ENCODE measurements around the gene MRNIP.
A peak's percentile ranks its signal among the peaks of the same experiment; 100 is the strongest.

MRNIP gene

GRCh38 chr5:179819296-179820126, 39.1 kb downstream of the MRNIP start:
- no peak for DNase-seq

DNA sequence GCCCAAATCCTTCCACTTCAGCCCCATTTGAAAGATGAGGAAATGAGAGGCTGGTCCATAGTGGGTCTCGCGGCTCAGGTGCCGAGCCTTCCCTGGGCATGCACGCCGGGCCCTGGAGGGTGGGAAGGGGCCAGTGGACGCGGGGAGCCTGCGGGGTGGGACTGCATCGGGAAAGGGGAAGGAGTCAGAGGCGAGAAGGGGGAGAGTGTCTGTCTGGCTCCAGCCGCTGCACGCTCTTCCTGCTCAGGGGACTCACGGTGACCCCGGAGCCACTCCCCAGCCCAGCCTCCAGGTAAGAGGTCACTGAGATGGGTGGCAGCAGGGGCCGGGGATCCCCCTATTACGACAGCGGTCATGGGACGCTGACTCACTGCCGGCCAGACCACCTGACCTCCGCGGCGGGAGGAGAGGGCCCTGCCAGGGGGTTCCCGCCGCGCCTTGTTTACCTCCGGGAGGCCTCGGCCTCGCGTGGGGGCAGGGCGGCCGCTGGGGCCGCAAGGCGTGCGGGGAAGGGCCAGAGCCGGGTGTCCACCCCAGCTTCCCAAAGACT, 39.8 kb downstream of the MRNIP start:
- peak; percentile 13 for DNase-seq

GRCh38 chr5:179817890-179818745, 40.5 kb downstream of the MRNIP start:
- DNase-seq, result no peak

DNA sequence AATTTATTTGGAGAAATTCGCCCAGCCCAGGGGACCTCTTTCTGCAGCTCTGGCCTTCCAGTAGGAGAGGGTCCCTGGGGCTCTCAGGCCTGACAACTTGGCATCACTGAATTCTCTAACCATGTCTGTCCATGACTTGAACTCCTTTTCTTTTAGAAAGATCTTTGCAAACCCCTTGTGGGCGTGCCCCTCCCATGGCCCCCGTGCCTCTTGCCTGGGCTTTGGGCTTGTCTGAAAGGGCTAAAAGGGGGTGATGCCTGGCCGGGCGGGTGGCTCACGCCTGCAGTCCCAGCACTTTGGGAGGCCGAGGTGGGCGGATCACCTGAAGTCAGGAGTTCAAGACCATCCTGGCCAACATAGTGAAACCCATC, 41.2 kb downstream of the MRNIP start:
- DNase-seq, result no peak

DNA sequence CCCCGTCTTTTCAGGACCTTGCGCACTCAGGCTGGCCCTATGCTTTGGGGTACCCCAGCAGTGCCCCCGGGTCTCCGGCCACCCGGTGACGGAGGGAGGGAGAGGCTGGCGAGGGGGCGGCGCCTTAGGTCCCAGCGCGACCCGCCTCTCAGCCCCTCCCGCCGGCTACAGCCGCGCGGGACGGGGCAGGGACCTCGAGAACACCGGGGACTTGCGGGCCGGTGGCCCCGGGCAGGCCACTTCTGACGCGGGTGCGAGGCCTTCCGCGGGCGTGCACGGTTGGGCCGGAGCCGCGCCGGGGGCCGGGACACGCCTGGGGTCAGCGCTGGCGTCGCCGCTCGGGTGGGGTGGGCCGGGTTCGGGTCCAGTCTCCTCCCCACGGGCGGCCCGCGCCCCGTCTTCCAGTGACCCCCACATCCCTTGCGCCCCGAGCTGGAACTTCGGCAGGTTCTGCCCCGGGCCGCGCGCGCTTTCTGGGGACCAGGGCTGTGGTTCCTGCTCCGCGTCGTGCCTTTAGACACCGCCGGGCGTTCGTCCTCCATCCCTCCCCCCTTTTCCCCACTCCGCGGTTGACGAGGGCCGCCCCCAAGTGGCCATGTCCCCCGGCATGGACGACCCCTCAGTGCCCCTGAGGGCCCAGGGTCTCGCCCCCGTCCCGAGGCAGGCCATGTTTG, 41.7 kb downstream of the MRNIP start:
- no peak for DNase-seq

DNA sequence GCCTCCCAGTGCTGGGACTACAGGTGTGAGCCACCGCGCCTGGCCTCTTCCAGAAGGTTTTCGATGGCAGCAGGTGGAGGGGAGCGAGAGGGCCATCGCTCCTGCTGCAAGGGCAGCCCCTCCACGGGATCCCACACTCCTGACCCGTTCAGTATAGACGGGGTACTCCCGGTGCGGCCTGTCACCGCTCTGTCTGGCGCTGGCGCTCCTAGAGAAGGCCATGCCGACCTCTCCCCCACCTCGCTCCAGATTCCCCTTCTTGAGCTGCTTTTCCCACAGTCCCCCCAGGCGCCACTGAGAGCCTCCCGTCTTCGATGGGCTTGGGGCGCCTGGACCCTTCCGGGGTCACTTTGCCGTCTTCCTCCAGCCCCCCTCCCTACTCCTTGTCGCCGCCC, 42.2 kb downstream of the MRNIP start:
- no peak for DNase-seq

GRCh38 chr5:179815491-179816249, 42.9 kb downstream of the MRNIP start:
- no peak for DNase-seq

GRCh38 chr5:179814090-179814489, 44.5 kb downstream of the MRNIP start:
- DNase-seq, result no peak

- no peak for DNase-seq
Measured at GRCh38 chr5:179812997-179813607, 45.5 kb downstream of the MRNIP start.

DNA sequence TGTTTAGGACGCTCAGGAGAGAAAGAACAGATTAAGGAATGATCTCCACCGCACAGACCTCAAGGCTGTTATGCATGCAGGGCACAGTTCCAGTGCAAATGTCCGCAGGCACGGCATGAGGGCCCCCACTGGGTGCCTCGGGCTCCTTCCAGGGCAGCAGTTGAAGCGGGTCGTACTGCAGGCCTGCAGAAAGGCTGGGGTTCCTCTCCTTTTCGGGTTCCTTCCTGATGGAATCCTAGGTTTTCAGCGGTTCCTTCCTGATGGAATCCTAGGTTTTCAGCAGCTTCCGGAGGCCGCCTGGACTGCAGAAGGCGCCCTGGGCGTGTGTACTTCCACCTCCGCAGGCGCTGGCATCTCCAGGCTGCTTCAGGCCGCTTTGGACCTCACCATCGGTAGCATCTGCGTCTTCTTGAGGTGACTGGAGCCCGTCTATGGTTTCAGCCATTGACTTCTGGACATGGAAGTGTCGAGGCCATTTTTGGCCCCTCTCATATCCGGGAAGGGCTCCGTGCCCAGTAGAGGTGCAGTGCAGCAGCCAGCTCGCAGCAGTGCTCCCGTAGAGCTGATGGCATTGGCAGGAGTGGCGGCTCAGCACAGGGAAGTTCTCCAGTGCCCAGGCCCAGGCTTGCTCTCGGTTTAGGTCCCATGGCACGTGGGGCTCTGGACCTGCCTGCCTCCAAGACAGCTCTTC, 46.3 kb downstream of the MRNIP start:
- no peak for DNase-seq

- DNase-seq, result peak; percentile 30
Measured at GRCh38 chr5:179806250-179807048, 52.2 kb downstream of the MRNIP start, which contains the start of gene MGAT4B. Gene MGAT4B, minus strand, starts transcription at chr5:179806866. Its CDS starts 283 bp downstream, at chr5:179806583.

DNA sequence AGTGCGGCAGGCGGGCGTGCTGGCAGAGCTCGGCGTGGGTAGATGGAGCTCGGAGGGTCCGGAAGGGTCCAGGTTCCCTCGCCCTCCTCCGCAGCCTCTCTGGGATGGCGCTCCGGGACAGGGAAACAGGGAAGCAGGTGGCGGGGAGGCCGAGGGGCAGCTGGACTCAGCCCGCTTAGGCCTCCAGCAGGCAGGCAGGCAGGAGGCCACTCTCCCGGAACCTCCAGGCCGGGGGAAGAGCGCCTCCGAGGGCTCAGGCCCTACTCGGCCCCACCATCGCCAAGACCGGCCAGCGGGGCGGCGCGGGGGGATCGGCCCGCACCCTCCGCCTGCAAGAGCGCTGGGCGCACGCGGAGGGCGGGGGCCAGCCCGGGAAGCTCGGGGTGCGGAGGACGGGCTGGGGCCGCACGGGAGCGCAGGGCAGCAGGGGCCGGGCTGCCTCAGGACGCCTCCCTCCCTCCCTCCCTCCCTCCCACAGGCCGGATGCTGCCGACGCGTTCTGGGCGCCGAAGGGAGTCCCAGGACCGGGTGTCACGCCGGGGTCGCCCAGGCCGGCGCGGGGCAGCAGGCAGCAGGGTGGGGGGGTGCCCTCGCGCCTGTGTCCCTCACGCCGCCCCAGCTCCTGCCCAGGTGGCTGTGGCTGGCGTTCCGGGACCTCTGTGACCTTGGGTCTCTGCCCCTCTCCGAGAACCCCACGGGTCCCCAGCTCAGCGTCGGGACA, 52.9 kb downstream of the MRNIP start:
- no peak for DNase-seq

DNA sequence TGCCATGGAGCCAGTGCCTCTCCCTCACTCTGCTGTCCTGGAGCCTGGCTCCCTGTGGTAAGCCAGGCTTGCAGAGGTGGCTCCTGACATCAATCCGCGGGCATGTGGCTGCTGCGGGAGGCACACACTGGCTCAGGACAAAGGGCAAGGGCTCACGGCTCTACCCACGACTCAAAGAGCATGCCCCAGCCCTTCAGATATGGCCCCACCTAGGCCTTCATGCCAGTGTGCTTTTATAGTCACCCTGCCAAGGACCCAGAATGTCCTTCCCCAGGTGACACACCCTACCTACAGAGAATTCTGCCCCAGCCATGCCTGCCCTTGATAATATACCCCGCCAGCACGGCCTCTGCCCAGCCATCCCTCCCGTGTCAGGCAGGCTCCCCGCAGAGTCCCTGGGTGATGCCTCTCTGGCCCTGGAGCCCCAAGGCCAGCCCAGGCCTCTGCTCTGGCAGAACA, 53.5 kb downstream of the MRNIP start:
- DNase-seq, result no peak

- DNase-seq, result no peak
Measured at GRCh38 chr5:179804555-179804947, 54.1 kb downstream of the MRNIP start.

DNA sequence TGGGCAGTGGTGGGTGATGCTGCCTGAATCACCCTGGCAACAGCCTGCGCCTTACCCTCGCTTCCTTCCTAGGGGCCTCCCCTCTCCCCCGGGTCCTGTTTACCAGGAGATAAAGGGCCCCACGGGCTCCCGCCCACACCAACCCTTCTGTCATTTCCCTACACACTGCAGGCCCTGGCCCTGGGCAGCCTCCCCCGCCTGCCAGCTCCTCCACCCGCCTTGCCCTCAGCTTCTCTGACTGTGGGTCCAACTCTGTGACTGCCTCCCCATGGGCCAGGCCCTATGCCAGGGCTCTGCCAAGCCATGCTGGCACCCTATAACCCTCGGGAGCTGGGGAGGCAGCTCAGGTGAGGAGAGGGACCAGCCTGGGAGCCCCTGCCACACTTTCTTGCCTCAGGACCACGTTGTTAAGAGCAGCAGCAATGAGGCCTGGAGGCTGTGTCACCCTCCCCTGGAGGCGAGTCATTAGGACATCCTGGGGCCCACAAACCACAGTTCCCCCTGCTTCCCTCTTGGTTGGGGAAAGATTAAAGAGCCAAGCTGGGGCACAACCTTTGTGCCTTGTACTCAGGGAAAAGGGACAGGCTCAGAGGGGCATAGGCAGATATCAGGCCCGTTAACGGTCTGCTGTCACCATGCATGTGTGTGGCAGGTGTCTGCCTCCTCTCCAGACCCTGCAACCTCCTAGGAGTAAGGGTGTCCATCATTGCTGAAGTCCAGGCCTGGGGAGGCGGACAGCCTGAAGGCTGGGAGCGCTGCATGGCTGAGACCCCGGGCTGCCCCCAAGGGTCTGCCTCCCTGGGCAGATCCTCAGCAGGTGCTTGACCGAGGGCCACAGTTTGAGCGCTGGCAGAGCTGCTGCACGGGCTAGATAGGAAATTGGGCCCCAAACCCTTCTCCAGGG, 54.7 kb downstream of the MRNIP start:
- DNase-seq, result no peak

DNA sequence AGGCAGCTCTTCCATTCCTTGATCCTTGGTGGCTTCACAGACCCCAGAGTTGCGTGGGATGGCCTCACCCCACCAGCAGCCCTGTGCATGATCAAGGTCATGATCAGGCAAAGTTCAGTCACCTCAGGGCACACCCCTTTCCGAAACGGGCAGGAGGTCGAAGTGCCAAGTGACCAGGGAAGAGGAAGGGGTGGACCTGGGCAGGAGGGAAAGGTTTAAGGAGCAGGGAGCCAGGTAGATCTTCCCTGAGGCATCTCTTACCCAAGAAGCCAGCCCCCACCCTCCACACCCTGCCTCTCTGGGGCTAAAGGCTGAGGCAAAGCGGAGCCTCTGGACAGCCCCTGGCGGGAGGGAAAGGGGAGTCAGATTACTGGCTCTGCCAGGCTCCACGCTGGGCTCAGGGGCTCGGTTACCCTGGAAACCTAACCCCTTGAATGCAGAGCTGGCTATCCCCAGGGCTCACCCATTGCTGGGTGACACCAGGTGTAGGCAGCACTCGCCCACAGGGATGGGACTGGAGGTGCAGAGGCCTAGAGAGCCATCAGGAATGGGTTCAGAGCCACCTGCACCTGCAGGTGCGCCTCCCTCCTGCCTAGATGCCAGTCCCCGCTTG, 55.6 kb downstream of the MRNIP start:
- peak; percentile 47 for DNase-seq

DNA sequence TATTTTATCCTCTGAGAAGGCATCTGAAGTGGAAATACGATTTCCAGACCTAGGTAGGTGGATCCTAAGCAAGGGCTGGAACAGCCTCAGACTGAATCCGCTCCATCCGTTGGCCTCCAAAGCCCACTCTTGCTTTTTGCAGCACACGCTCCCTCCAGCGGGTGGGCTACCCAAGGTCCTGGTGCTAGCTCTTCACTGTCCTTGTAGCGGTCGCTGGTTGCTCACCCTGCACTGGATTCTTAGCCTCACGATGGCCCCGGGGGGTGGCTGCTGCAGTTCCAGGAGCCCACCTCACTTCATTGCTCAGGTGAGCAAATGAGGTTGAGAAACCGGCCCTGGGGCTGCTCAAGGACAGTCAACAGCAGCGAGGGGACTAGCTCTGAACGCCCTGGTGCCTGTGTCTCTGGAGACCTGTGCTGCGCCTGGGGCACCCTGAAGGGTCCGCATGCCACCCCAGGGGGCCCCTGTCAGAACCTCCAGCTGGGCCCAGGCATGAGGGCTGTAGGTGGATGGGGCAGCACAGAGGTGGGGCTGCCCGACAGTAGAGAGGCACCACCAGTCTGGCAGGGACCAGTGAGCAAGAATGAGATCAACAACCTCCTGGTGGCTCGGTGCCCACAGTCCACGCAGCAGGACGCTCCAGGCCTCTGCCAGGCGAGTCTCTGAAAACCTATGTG, 56.3 kb downstream of the MRNIP start:
- no peak for DNase-seq

Measured in NCI-H526 treated with DMSO at 0.1 percent for 48 hours (cell line).